Measurements from ENCODE around the gene FABP7. TPM values are rescaled to one million over a fixed set of nuclear protein-coding genes. Genes with fewer than 3 reads are reported as not detected.
A peak's percentile ranks its signal among the peaks of the same experiment; 100 is the strongest.

FABP7 gene
- total and polyA plus RNA-seq, 8 donors, result 2.8 TPM; not detected in 7

GRCh38 chr6:122787721-122788120 is 8.2 kb downstream of the FABP7 start:
- Histone ChIP-seq H3K4me3 (no peak overlapping the region), H3K36me3 (no peaks in the 10 kb centered on the region), H3K9me3 (no peaks in the 10 kb centered on the region), H3K4me1 (peaks cover 21 to 40% (median 35%) of the 10 kb centered on the region in 4 donors), H3K27me3 (no peaks in the 10 kb centered on the region), H3K27ac (no peak overlapping the region)
- intact Hi-C loops (cut with DNase I; ENCODE audit: low total_unique reads), result no loop called here
- 59 to 74% (median 68%) methylated on average over 4 of the region's 4 CpGs for WGBS, 5 donors
- DNase-seq, result no peak
- TF ChIP-seq EP300 (IDR thresholded peaks at IDR 0.05) (no peak), POLR2A (IDR thresholded peaks at IDR 0.05) (no peak), CTCF (IDR thresholded peaks at IDR 0.05) (no peak), POLR2AphosphoS5 (IDR thresholded peaks at IDR 0.05) (no peak)

- intact Hi-C loops (cut with DNase I; ENCODE audit: low total_unique reads), result no loop called here
- no peaks in the 10 kb centered on the region for H3K36me3 ChIP-seq
- DNase-seq, result no peak
- no peaks in the 10 kb centered on the region for H3K27me3 ChIP-seq
- no peaks in the 10 kb centered on the region for H3K9me3 ChIP-seq
- TF ChIP-seq EP300 (IDR thresholded peaks at IDR 0.05) (no peak), POLR2AphosphoS5 (IDR thresholded peaks at IDR 0.05) (no peak), CTCF (IDR thresholded peaks at IDR 0.05) (no peak)
- WGBS, 5 donors, result 19 to 49% (median 34%) methylated on average over 6 of the region's 6 CpGs
- peak overlapping the region; percentile 86 to 99 (median 96) for H3K27ac ChIP-seq
- H3K4me1 ChIP-seq, result peaks cover 22 to 45% (median 39%) of the 10 kb centered on the region in 4 donors
- H3K4me3 ChIP-seq, result peak overlapping the region in 1 of 4 donors; percentile 71
Observed at GRCh38 chr6:122788208-122788607, 8.7 kb downstream of the FABP7 start.

- Histone ChIP-seq H3K9me3 (no peaks in the 10 kb centered on the region), H3K4me1 (peaks cover 22 to 50% (median 40%) of the 10 kb centered on the region in 4 donors), H3K36me3 (no peaks in the 10 kb centered on the region), H3K27ac (peak overlapping the region; percentile 86 to 99 (median 96)), H3K4me3 (peak overlapping the region; percentile 58 to 78 (median 66)), H3K27me3 (no peaks in the 10 kb centered on the region)
- 7 to 10% (median 8%) methylated on average over 10 of the region's 10 CpGs for WGBS, 5 donors
- intact Hi-C loops (cut with DNase I; ENCODE audit: low total_unique reads), result no loop called here
- TF ChIP-seq CTCF (IDR thresholded peaks at IDR 0.05), result no peak
- no peak for TF ChIP-seq EP300 (IDR thresholded peaks at IDR 0.05)
- DNase-seq, result no peak
Observed at GRCh38 chr6:122788663-122789181, 9.2 kb downstream of the FABP7 start.

- Histone ChIP-seq H3K4me3 (peak within 1 kb of the TSS; percentile 58 to 78 (median 66)), H3K27ac (peak within 1 kb of the TSS; percentile 86 to 99 (median 96)), H3K36me3 (no peaks in the 10 kb centered on the region), H3K9me3 (no peaks in the 10 kb centered on the region), H3K4me1 (peaks cover 22 to 56% (median 40%) of the 10 kb centered on the region in 4 donors), H3K27me3 (no peaks in the 10 kb centered on the region)
- 0 to 1% (median 1%) methylated on average over 34 to 71 of the region's 71 CpGs for WGBS, 5 donors
- peak; percentile 70 to 92 for DNase-seq
- TF ChIP-seq POLR2AphosphoS5 (IDR thresholded peaks at IDR 0.05), result peak; percentile 12 to 82 (median 56)
- no peak for TF ChIP-seq EP300 (IDR thresholded peaks at IDR 0.05)
- TF ChIP-seq POLR2A (IDR thresholded peaks at IDR 0.05), result peak in 1 of 4 donors; percentile 28
- peak in 3 of 7 experiments; percentile 12 to 56 (median 38) for TF ChIP-seq CTCF (IDR thresholded peaks at IDR 0.05)
- intact Hi-C loops (cut with DNase I; ENCODE audit: low total_unique reads), result no loop called here
Observed at GRCh38 chr6:122789182-122790027, 9.9 kb downstream of the FABP7 start, which contains the start of gene SMPDL3A. Gene SMPDL3A (plus strand): TSS chr6:122789258. CDS start chr6:122789347, 89 bp downstream.

Data from stomach (tissue), 9 donors.